Renal cortex interstitium (tissue), 11 donors: ENCODE measurements around the gene CARD9. TPM values are rescaled to one million over a fixed set of nuclear protein-coding genes. Genes with fewer than 3 reads are reported as not detected.

Experiments used
- DNase-seq, 11 donors: peaks; one replicate each; pipeline ENCODE4 v3.0.0-alpha.2; 2013; ENCODE audit warnings: low read depth in 9 of 11, low spot score in 4 of 11; ENCODE audit errors: extremely low read depth in 1 of 11
- polyA plus RNA-seq, 3 donors: library from polyadenylated mRNA; unstranded; fragments of 120-200 nt; gene quantifications; one replicate each; pipeline ENCODE4 v1.2.1, GENCODE V29; 2013; ENCODE audit not compliant: insufficient read length in 3 of 3

Gene CARD9
- polyA plus RNA-seq, 3 donors, result 1.3 to 3.2 (median 3.0) TPM

GRCh38 chr9:136370037-136370436 is 3.4 kb downstream of the CARD9 start:
- DNase-seq, result no peak

- DNase-seq, result no peak
Measured at GRCh38 chr9:136368190-136368589, 5.3 kb downstream of the CARD9 start.

- no peak for DNase-seq
Measured at GRCh38 chr9:136367296-136368145, 5.9 kb downstream of the CARD9 start.

- DNase-seq, result no peak
Measured at GRCh38 chr9:136366826-136367225, 6.6 kb downstream of the CARD9 start.

- DNase-seq, result no peak
Measured at GRCh38 chr9:136365775-136366222, 7.7 kb downstream of the CARD9 start.

GRCh38 chr9:136364942-136365774 is 8.3 kb downstream of the CARD9 start:
- no peak for DNase-seq

- no peak for DNase-seq
Measured at GRCh38 chr9:136363949-136364748, 9.3 kb downstream of the CARD9 start.

GRCh38 chr9:136363106-136363948 is 10.1 kb downstream of the CARD9 start, which contains the start of gene DNLZ:
Gene DNLZ (minus strand): TSS chr9:136363744. CDS start chr9:136363714, 30 bp downstream.
- peak in 10 of 11 donors; percentile 78 to 89 (median 86) for DNase-seq

- no peak for DNase-seq
Measured at GRCh38 chr9:136362450-136362784, 11.1 kb downstream of the CARD9 start.

- DNase-seq, result no peak
Measured at GRCh38 chr9:136361754-136362449, 11.6 kb downstream of the CARD9 start.

GRCh38 chr9:136361047-136361753 is 12.3 kb downstream of the CARD9 start:
- no peak for DNase-seq

GRCh38 chr9:136359774-136360718 is 13.4 kb downstream of the CARD9 start:
- no peak for DNase-seq

GRCh38 chr9:136358888-136359287 is 14.6 kb downstream of the CARD9 start:
- DNase-seq, result no peak

GRCh38 chr9:136358016-136358415 is 15.5 kb downstream of the CARD9 start:
- no peak for DNase-seq

- DNase-seq, result no peak
Measured at GRCh38 chr9:136357202-136357725, 16.2 kb downstream of the CARD9 start.
